ENCODE measurements around the gene ZNF621. TPM values are rescaled to one million over a fixed set of nuclear protein-coding genes. Genes with fewer than 3 reads are reported as not detected.

Gene ZNF621
- total RNA-seq, 1 donor from 2014 or later, result 25.8 TPM

GRCh38 chr3:40574661-40575060, 49.9 kb downstream of the ZNF621 start:
- TF ChIP-seq, protein P1, sequence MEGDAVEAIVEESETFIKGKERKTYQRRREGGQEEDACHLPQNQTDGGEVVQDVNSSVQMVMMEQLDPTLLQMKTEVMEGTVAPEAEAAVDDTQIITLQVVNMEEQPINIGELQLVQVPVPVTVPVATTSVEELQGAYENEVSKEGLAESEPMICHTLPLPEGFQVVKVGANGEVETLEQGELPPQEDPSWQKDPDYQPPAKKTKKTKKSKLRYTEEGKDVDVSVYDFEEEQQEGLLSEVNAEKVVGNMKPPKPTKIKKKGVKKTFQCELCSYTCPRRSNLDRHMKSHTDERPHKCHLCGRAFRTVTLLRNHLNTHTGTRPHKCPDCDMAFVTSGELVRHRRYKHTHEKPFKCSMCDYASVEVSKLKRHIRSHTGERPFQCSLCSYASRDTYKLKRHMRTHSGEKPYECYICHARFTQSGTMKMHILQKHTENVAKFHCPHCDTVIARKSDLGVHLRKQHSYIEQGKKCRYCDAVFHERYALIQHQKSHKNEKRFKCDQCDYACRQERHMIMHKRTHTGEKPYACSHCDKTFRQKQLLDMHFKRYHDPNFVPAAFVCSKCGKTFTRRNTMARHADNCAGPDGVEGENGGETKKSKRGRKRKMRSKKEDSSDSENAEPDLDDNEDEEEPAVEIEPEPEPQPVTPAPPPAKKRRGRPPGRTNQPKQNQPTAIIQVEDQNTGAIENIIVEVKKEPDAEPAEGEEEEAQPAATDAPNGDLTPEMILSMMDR (IDR thresholded peaks at IDR 0.05), result no peak
- H3K27ac Mint-ChIP-seq, result no peak overlapping the region
- intact Hi-C loops (cut with micrococcal nuclease), result no loop called here
- no peaks in the 10 kb centered on the region for H3K9me3 Mint-ChIP-seq
- no peak for DNase-seq
- POLR2A ChIA-PET, result no interaction called here
- H3K27me3 Mint-ChIP-seq, result peaks cover 6% of the 10 kb centered on the region
- no peak overlapping the region for H3K4me3 Mint-ChIP-seq
- ATAC-seq (ENCODE audit: low read depth), result no peak
- H3K4me1 Mint-ChIP-seq, result no peaks in the 10 kb centered on the region
- H3K36me3 Mint-ChIP-seq (ENCODE audit: low read depth), result no peaks in the 10 kb centered on the region
- CTCF ChIA-PET, result no interaction called here

DNA sequence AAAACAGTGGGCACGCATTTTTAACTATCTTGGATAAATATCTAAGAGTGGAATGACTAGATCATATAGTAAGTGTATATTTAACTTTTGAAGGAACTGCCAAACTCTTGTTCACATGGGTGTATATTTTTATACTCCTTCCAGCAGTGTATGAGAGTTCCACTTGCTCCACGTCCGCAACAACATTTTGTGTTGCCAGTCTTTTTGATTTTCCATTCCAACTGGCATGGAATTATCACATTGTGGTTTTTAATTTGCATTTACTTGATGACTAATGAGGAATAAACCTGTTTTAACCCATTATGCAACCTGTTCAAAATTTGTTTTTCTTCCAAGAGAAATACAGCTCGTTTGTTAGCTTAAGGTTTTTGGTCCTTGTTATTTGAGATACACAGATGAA, 51.6 kb downstream of the ZNF621 start:
- intact Hi-C loops (cut with micrococcal nuclease), result no loop called here
- TF ChIP-seq, protein P1 (IDR thresholded peaks at IDR 0.05), result no peak
- Mint-ChIP-seq H3K27me3 (peaks cover 15% of the 10 kb centered on the region), H3K4me3 (no peak overlapping the region), H3K27ac (no peak overlapping the region), H3K36me3 (ENCODE audit: low read depth) (no peaks in the 10 kb centered on the region), H3K4me1 (no peaks in the 10 kb centered on the region), H3K9me3 (no peaks in the 10 kb centered on the region)
- DNase-seq, result no peak
- CTCF ChIA-PET, result interaction anchor here (1.9 kb wide), 1 partner anchor 10 kb away, joined by 5 read pairs; no protein-coding TSS in a partner anchor
- no peak for ATAC-seq (ENCODE audit: low read depth)
- POLR2A ChIA-PET, result no interaction called here

DNA sequence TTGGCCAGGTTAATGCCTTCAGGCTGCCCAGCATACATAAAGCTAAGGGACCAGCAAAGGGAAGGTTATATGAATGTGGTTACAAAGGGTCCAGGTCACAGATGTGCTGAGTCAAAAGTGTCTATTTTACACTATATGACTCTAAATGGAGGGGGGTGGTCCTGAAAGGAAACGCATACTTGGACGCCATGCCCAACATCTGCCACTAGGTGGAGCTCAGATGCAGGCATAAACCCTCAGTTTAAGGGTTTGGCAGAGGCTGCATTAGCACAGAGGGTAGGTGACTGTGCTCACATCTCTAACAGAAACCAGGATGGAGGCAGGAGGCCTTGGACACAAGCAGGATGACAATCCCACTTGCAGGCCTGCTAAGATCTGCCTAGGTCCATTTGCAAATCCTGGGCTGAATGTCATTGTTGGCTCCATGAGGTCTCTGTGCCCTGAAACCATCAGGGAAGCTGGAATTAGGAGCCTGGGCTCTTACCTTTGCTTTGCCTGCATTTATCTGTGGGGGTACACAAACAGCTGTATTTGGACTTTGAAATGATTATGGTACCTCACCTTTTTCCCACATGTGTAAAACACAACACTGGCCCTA, 55.8 kb downstream of the ZNF621 start:
- no peaks in the 10 kb centered on the region for H3K9me3 Mint-ChIP-seq
- H3K4me3 Mint-ChIP-seq, result no peak overlapping the region
- POLR2A ChIA-PET, result no interaction called here
- CTCF ChIA-PET, result interaction anchor here (0.6 to 6.8 kb wide), 18 partner anchors 8 to 1863 kb away, joined by 3 to 75 read pairs (median 3); partner anchors contain the start of gene ZNF621
- DNase-seq, result peak; percentile 55
- H3K36me3 Mint-ChIP-seq (ENCODE audit: low read depth), result no peaks in the 10 kb centered on the region
- peaks cover 13% of the 10 kb centered on the region for H3K27me3 Mint-ChIP-seq
- intact Hi-C loops (cut with micrococcal nuclease), result loop anchor here (1.0 to 10.0 kb wide), 12 partner anchors 194 to 1862 kb away; no protein-coding TSS in a partner anchor
- TF ChIP-seq, protein P1 (IDR thresholded peaks at IDR 0.05), result peak; percentile 76
- peaks cover 5% of the 10 kb centered on the region for H3K4me1 Mint-ChIP-seq
- ATAC-seq (ENCODE audit: low read depth), result peak; percentile 77
- no peak overlapping the region for H3K27ac Mint-ChIP-seq

GRCh38 chr3:40581166-40581565, 56.4 kb downstream of the ZNF621 start:
- Mint-ChIP-seq H3K4me1 (peaks cover 5% of the 10 kb centered on the region), H3K4me3 (no peak overlapping the region)
- CTCF ChIA-PET, result interaction anchor here (0.6 to 6.8 kb wide), 14 partner anchors 8 to 1862 kb away, joined by 3 to 75 read pairs (median 4); no protein-coding TSS in a partner anchor

More at GRCh38 chr3:40581166-40581565, 56.4 kb downstream of the ZNF621 start:
- no peak for DNase-seq
- TF ChIP-seq, protein P1 (IDR thresholded peaks at IDR 0.05), result no peak
- no peak for ATAC-seq (ENCODE audit: low read depth)
- Mint-ChIP-seq H3K9me3 (no peaks in the 10 kb centered on the region), H3K27ac (no peak overlapping the region), H3K36me3 (ENCODE audit: low read depth) (no peaks in the 10 kb centered on the region), H3K27me3 (peaks cover 13% of the 10 kb centered on the region)
- intact Hi-C loops (cut with micrococcal nuclease), result loop anchor here (5.0 to 10.0 kb wide), 8 partner anchors 194 to 1861 kb away; no protein-coding TSS in a partner anchor
- POLR2A ChIA-PET, result no interaction called here

Measured in activated B cell treated with CpG ODN at 0.5 μM for 24 hours (primary cell).